GM18868 (cell line): Measurements from ENCODE around the gene HDGFL2.

Source experiments
- ATAC-seq: cut with Tn5 transposase; IDR thresholded peaks from one replicate; pipeline ENCODE4 v1.9.1; 2021; ENCODE audit warnings: mild to moderate bottlenecking, moderate library complexity; ENCODE audit not compliant: unreplicated experiment

Gene HDGFL2

DNA sequence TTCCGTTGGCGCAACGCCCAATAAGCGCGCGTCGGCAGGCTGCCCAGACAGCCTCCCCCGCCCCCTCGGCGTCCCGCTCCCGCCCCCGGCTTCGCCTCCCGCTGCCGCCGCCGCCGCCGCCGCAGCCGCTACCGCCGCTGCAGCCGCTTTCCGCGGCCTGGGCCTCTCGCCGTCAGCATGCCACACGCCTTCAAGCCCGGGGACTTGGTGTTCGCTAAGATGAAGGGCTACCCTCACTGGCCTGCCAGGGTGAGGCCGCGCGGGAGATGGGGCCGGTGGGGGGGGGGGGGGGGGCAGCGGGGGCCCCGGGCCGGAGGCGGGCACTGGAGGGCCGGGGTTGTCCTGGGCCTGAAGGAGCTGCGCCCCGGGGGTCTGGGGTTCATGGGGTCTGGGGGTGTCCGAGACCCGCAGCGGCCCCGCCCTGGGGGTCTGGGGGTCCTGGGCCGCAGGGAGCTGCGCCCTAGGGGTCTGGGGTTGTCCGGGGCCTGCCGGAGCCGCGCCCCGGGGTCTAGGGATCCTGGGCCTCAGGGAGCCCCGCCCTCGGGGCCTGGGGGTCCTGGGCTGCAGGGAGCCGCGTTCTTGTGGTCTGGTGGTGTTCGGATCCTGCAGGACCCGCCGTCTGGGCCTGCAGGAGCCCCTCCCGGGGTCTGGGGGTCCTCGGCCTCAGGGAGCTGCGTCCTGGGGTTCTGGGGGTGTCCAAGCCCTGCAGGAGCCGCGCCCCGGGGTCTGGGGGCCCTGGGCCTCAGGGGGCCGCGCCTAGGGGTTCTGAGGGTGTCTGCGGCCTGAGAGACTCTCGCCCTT, at the start of gene HDGFL2:
HDGFL2 (plus strand) TSS at position 124 of the 801 bp plus-strand sequence; CDS start at position 178, 54 bp downstream.
- ATAC-seq, result no peak

DNA sequence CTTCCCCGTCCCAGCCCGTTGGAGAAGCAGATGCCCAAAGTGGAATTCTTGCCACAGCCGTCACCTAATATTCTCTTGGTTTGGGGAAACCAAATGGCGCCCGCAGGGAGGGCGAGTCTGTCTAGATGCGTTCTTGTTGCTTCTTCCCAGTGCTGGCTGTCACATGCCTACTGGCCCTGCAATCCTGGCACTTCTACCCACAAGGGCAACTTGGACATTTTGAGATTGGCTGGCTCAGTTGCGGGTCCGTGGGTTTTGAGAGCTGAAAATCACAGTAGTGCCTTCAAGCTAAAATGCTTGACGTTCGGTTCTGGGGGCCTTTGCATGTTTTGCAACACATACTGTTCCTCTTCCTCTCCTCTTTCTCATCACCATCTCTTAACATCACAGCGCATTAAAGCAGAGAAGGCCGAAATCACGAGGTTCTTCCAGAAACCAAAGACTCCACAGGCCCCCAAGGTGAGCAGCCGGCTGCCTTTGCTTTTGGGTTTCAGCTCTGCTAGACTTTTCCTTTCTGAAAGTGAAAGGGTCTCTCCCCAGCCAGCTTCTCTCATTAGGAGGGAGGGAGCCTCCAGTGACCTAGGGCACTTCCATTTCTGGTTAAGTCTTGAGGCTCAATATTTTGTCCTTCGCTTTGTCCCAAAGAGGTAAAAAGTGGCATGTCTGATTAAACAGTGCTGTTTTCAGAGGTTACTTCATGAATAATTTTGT, 48.5 kb upstream of the HDGFL2 start:
- no peak for ATAC-seq

DNA sequence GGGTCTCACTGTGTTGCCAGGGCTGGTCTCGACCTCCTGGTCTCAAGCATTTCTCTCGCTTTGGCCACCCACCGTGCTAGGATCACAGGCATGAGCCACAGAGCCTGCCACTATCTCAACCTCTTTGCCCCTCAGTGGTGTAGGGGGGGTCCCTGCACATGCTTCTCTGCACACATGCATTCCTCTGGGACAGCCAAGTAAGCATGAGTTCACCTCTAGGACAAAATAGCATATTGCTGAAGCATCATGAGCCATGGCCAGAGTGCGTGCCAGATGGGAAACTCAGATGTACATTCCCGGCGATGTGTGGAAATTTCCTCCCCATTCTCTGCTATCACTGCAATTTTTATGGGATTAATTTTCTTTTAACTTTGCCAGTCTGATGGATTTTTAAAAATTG, 46.6 kb upstream of the HDGFL2 start:
- no peak for ATAC-seq

DNA sequence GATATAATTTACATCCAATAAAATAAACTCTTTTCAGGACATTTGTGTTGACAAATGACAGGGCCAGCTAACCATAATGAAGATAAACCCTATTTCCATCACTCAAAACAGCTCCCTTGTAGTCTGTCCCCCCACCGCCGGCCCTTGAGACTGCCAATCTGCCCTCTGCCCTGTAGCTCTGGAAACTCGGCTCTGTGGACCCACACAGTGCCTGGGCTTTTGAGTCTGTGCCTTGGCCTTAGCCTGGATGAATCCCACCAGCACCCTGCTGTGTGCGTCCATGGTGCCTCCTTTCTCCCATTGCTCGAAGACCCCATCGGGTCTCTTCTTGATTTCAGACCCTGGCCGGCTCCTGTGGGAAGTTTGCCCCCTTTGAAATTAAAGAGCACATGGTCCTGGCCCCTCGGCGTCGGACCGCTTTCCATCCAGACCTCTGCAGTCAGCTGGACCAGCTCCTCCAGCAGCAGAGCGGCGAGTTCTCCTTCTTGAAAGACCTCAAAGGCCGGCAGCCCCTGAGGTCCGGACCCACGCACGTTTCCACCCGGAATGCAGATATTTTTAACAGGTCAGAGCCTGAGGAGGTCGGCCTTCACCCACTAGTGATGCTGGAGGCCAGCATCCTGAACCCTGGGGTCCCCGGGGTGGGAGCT, 43.6 kb upstream of the HDGFL2 start:
- no peak for ATAC-seq

DNA sequence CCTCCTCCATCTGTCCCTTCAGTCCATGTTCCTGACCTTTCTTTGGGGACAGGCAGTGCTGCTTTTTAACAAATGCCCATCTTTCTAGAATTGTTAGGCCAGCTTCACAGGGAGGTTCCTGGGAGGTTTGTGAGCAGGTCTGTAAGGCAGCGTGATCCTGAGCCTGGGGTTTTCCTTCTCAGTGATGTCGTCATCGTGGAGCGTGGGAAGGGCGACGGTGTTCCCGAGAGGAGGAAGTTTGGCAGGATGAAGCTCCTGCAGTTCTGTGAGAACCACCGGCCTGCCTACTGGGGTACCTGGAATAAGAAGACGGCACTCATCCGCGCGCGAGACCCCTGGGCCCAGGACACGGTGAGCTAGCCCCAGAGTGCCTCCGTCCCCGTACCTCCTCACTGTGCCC, 42.8 kb upstream of the HDGFL2 start:
- no peak for ATAC-seq

DNA sequence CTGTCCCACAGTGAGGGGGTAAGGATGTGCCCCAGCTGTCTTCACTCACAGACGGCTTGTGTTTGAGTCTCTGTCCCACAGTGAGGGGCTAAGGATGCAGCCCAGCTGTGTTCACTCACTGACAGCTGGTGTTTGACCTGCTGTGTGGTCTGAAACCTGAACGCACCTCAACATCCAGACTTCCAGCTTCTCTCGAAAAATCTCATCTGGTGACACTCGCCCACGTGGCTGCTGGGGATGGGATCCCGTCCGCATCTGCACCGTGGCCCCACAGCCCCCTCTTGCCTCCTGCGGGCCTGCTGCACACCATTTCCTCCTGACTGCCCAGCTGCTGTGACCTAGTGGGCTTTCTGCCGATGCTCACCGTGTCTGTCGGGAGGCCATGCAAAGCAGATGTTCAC, 42.3 kb upstream of the HDGFL2 start:
- no peak for ATAC-seq

DNA sequence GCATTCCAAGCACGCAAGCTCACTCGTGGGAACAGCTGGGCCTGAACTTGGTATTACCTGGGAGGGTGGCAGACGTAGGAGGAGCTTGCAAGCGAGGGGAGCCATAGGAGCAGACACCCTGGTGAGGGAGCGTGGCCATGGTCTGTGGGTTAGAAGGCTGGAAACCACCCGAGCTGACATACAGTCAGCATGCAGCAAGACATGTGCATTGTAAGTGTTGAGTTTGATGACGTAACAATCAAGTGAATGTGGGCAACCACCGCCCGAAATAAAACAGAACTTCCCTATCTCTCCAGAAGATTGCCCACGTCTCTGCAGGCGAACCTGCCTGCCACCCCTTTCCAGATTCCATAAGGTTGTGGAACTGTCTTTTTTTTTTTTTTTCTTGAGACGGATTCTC, 41.3 kb upstream of the HDGFL2 start:
- ATAC-seq, result no peak

DNA sequence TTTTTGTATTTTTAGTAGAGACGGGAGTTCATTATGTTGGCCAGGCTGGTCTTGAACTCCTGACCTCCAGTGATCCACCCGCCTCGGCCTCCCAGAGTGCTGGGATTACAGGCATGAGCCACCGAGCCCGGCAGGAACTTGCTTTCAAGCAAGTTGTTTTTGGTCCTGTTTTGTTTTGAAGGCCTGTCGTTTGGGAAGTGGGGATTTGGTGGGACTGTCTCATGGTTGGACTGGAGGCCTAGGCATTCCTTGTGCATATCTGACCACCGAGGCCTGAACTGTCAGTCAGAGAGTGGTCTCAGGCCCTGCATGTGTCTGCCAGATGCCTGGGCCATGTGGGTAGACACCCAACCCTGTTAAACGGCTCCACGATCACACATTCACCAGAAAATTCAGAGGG, 40.8 kb upstream of the HDGFL2 start:
- no peak for ATAC-seq

DNA sequence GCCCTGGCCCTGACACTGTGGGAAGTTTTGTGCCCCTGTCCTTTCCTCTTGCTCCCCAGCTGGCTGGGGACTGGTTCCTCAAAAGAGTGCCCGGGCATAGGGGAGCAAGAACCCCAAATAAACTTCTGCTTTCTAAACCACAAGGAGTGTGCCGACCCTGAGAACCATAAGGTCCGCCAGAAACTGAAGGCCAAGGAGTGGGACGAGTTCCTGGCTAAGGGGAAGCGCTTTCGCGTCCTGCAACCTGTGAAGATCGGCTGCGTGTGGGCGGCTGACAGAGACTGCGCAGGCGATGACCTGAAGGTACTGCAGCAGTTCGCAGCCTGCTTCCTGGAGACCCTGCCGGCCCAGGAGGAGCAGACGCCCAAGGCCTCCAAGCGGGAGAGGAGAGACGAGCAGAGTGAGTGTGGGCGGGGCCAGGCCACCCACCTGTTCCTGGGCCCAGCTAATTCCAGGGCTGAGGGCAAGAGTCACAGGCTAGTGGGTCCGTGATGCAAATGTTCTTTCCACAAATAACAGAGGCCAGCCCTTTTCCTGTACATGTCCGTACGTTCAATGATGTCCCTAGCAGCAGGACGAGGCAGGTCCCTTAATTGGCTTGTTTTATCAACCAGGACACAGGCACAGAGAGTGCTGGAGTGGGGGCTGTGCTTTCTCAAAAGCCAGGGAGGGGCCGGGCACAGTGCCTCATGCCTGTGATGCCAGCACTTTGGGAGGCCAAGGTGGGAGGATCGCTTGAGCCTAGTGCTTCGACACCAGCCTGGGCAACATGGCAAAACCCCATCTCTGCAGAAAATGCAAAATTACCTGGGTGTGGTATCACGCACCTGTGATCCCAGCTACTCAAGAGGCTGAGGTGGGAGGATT, 40.1 kb upstream of the HDGFL2 start:
- no peak for ATAC-seq

DNA sequence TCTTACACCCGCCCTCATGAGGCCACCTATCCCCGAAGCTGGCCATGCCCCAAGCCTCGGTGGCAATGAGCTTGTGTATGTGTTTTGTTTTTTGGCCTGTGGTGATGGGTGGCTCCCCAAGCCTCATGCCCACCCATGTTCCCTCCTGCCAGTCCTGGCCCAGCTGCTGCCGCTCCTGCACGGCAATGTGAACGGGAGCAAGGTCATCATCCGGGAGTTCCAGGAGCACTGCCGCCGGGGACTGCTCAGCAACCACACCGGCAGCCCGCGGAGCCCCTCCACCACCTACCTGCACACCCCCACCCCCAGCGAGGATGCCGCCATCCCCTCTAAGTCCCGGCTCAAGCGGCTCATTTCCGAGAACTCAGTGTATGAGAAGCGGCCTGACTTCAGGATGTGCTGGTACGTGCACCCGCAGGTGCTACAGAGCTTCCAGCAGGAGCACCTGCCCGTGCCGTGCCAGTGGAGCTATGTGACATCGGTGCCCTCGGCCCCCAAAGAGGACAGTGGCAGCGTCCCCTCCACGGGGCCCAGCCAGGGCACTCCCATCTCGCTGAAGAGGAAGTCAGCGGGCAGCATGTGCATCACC, 39.1 kb upstream of the HDGFL2 start:
- ATAC-seq, result no peak

DNA sequence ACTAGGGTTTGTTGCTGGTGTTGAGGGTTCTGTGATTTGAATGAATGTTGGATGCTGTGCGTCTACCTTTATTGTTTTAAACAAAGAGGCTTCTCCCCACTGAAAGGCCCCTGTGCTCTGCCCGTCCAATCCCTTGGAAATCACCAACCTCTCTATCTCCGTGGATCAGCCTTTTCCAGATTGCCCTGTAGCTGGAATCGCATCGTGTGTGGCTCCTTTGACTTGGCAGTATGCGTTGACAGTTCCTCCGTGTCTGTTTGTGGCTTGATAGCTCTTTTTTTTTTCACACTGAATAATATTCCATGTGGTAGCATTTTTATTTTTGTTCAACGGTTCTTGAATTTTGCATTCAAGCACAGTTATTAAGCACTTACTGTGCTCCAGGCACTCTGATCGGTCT, 37.7 kb upstream of the HDGFL2 start:
- no peak for ATAC-seq

DNA sequence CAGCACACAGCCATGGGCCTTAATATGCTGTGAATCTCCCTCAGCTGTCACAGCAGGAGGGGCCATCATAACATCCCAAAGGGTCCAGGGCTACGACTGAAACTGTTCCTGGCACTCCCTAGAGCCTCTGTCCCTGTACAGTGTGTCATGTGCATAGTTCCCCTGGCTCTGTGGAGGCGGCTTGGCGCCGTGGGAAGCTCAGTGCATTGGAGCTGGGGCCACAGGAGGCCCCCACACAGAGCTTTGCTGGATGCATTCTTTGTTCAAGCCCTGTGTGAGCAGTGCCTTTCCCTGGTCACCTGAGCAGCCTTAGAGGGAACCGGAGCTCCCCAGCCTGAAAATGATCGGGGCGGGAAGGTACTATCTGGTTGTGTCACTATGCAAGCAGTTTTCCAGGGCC, 35.9 kb upstream of the HDGFL2 start:
- no peak for ATAC-seq

DNA sequence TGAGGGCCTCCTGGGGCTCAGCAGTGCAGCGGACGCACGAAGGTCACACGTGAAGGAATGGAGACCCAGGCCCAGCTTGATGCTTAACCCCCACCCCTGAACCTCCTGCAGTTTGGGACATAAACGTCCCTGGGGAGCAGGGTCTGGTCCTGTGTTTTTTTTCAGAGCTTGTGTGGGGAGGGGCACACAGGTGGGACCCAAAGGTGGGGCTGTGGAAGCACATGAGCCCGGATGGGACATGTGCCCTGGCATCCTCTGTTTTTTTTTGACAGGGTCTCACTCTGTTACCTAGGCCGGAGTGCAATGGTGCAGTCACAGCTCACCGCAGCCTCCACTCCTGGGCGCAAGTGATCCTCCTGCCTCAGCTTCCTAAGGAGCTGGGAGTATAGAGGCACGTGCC, 35.0 kb upstream of the HDGFL2 start:
- no peak for ATAC-seq

DNA sequence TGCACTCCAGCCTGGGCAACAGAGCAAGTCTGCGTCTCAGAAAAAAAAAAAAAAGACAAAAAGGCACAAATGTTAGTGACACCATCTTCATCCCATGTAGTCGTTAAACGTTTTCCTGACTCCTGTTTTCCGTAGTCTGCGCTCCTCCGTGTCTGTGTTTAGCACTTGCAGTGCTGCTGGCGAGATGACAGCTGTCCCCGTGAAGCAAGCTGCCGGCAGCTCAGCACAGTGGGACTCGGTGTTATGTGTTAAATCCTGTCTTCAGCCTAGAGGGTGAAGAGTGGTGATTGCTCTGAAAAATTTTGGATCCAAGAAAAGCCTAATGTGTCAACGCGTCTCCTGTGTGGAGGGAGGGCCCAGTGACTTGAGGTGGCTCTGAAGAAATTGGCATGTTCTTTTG, 32.9 kb upstream of the HDGFL2 start:
- no peak for ATAC-seq

DNA sequence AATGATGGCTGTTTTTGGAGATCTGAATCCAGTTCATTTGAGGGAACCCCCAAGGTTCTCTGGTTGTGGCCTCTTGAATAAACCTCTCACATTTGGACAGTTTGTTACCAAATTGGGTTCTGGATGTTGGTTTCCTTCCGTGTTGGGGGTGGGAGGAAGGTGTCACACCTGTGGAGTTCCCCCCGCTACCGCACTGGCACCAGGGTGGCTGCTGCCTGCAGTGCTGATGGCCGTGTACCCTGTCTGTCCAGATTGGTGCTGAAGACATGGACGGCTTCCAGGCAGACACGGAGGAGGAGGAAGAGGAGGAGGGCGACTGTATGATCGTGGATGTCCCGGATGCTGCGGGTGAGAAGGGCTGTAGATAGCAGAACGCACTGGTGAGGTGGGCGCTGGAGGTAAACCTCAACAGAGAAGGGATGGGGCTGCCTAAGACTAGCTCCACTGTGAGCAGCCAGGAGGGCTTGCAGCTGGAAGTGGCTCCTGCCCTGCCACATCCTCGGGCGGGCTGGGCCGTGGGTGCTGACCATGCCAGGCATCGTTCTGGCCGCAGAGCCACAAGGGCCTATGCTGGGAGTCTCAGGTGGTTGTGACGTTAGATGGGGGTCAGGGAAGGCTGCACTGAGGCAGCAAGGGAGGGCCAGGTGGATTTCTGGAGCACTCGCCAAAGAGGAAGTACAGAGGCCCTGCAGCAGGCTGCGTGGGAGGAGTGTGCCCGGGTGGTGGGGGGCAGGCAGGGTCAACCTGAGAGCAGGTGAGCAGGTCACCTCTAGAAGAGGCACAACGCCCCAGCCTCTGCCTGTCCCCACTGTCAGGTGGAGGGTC, 29.9 kb upstream of the HDGFL2 start:
- no peak for ATAC-seq

DNA sequence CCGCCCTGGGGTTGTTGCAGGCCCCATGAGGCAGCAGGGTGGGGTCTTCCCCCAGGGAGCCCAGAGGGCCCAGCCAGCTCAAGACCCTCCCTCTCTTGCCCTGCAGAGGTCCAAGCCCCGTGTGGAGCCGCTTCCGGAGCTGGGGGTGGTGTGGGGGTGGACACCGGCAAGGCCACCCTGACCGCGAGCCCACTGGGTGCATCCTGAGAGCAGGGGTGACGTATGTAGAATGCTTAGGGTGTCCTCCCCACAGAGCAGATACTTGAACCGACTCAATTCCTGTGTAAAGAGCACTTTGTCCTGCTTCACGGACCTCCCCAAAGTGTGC, 29.3 kb upstream of the HDGFL2 start:
- ATAC-seq, result no peak

DNA sequence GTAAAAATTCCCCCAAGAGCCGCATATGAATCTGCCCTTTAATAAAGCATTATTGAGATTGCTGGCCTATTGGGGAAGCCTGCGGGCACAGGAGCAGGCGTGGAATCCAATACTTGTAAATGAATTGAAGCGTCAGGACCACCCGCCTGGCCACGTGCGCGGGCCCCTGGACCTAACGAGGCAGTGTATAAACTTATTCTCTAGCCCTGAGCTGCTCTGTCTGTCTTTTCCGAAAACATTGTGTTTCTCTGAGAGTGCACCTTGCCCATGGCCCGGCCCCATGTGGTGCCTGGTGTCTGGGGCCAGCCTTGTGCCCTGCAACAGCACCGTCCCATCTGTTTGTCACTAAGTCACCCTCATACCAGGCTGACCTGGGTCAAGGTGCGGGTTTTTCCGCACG, 28.9 kb upstream of the HDGFL2 start:
- no peak for ATAC-seq

DNA sequence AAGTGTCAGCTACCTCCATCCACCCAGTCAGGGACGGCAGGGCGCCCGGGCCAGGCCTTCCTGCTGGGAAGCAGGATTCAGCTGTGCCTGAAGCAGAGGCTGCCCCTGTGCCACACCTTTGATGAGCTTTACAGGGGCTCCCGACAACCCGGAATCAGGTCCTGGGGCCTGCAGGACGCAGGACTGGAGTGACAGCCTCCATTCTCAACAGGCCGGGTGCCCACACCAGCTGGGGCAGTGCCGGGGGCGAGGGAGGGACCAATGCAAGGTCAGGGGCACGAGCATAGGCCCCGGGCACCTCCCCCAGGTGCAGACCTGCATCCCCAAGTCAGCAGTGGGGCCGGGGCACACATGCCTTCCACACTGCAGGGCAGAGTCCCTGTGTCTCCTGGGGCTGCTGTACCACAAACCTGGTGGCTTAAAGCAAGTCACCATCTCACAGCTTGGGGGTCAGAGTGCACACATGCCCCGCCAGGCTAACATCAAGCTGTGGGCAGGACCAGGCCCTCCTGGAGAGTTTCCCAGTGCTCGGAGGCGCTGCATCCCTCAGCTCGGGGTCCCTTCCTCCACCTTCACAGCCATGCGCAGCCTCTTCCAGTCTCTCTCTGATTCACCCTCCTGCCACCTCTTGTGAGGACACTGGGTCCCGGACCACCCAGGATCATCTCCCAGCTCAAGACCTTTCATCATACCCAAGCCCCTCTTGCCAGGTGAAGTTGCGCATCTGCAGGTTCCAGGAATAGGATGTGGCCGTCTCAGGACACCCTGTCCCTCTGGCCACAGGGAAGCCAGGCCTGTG, 27.9 kb upstream of the HDGFL2 start:
- ATAC-seq, result no peak
